ENCODE measurements around the gene PCSK5. TPM values are rescaled to one million over a fixed set of nuclear protein-coding genes. Genes with fewer than 3 reads are reported as not detected.

Gene PCSK5
- total RNA-seq, 1 experiment from 2014 or later = 0.17 TPM

GRCh38 chr9:76087976-76088375, 197.5 kb downstream of the PCSK5 start:
- ChIA-PET CTCF (no interaction called here), POLR2A (ENCODE audit: low non-redundant PET) (no interaction called here)
- Histone ChIP-seq H3K4me3 (ENCODE audit: low read depth, low read length, poor library complexity, severe bottlenecking) (no peak overlapping the region), H3K4me1 (ENCODE audit: insufficient read depth, low read length, poor library complexity, severe bottlenecking) (no peaks in the 10 kb centered on the region), H3K27me3 (replicated peaks; ENCODE audit: insufficient read depth, low read depth, low read length, poor library complexity) (peaks cover 47% of the 10 kb centered on the region), H3K9me3 (ENCODE audit: low read depth, low read length, poor library complexity, severe bottlenecking) (no peaks in the 10 kb centered on the region), H3K36me3 (ENCODE audit: insufficient read depth, low read length, poor library complexity, severe bottlenecking) (no peaks in the 10 kb centered on the region), H3K27ac (ENCODE audit: low read depth, low read length, poor library complexity, severe bottlenecking) (no peak overlapping the region)
- no peak for DNase-seq (ENCODE audit: low spot score)
- intact Hi-C loops (cut with micrococcal nuclease; ENCODE audit: unreplicated experiment) = no loop called here
- TF ChIP-seq CTCF (conservative IDR thresholded peaks at IDR 0.05; ENCODE audit: low read depth, low read length) (no peak), EZH2 (IDR thresholded peaks at IDR 0.05; ENCODE audit: borderline replicate concordance, low read depth, low read length, poor library complexity, severe bottlenecking) (no peak)
- no TSS peak for BruUV-seq (replicated peaks)

DNA sequence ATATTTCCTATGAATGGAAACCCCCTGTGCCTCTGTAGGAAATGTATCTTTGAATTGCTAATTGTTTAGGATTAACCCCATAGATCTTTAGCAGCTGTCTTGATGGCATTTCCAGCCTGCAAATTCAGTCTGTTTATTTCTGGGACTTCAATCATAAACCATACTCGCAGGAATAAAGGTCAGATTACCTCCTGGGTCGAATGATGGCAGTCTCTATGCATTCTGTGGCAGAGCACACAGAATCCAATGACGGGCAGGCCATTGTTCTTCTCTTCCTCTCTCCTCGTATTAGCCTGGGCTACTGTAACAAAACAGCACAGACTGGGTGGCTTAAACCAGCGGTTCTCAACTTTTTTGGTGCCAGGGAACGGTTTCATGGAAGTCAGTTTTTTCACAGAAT, 199.9 kb downstream of the PCSK5 start:
- CTCF ChIA-PET = no interaction called here
- POLR2A ChIA-PET (ENCODE audit: low non-redundant PET) = no interaction called here
- Histone ChIP-seq H3K36me3 (ENCODE audit: insufficient read depth, low read length, poor library complexity, severe bottlenecking) (no peaks in the 10 kb centered on the region), H3K9me3 (ENCODE audit: low read depth, low read length, poor library complexity, severe bottlenecking) (no peaks in the 10 kb centered on the region), H3K4me3 (ENCODE audit: low read depth, low read length, poor library complexity, severe bottlenecking) (no peak overlapping the region), H3K27me3 (replicated peaks; ENCODE audit: insufficient read depth, low read depth, low read length, poor library complexity) (peaks cover 47% of the 10 kb centered on the region), H3K27ac (ENCODE audit: low read depth, low read length, poor library complexity, severe bottlenecking) (no peak overlapping the region), H3K4me1 (ENCODE audit: insufficient read depth, low read length, poor library complexity, severe bottlenecking) (no peaks in the 10 kb centered on the region)
- DNase-seq (ENCODE audit: low spot score) = no peak
- TF ChIP-seq CTCF (conservative IDR thresholded peaks at IDR 0.05; ENCODE audit: low read depth, low read length) (no peak), EZH2 (IDR thresholded peaks at IDR 0.05; ENCODE audit: borderline replicate concordance, low read depth, low read length, poor library complexity, severe bottlenecking) (no peak)
- intact Hi-C loops (cut with micrococcal nuclease; ENCODE audit: unreplicated experiment) = no loop called here
- no TSS peak for BruUV-seq (replicated peaks)

DNA sequence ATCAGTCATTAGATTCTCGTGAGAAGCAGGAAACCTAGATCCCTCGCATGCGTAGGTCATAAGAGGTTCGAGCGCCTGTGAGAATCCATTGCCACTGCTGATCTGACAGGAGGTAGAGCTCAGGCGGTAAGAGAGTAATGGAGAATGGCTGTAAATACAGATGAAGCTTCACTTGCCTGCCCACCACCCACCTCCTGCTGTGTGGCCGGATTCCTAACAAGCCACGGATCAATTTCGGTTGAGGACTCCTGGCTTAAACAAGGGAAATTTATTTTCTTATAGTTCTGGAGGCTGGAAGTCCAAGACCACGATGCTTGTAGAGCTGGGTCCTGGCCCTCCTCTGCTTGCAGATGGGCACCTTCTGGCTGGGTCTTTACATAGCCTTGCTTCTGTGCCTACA, 200.4 kb downstream of the PCSK5 start:
- POLR2A ChIA-PET (ENCODE audit: low non-redundant PET) = no interaction called here
- no TSS peak for BruUV-seq (replicated peaks)
- Histone ChIP-seq H3K27me3 (replicated peaks; ENCODE audit: insufficient read depth, low read depth, low read length, poor library complexity) (peaks cover 43% of the 10 kb centered on the region), H3K27ac (ENCODE audit: low read depth, low read length, poor library complexity, severe bottlenecking) (no peak overlapping the region), H3K4me3 (ENCODE audit: low read depth, low read length, poor library complexity, severe bottlenecking) (no peak overlapping the region), H3K36me3 (ENCODE audit: insufficient read depth, low read length, poor library complexity, severe bottlenecking) (no peaks in the 10 kb centered on the region), H3K9me3 (ENCODE audit: low read depth, low read length, poor library complexity, severe bottlenecking) (no peaks in the 10 kb centered on the region), H3K4me1 (ENCODE audit: insufficient read depth, low read length, poor library complexity, severe bottlenecking) (no peaks in the 10 kb centered on the region)
- no peak for TF ChIP-seq CTCF (conservative IDR thresholded peaks at IDR 0.05; ENCODE audit: low read depth, low read length)
- TF ChIP-seq EZH2 (IDR thresholded peaks at IDR 0.05; ENCODE audit: borderline replicate concordance, low read depth, low read length, poor library complexity, severe bottlenecking) = no peak
- DNase-seq (ENCODE audit: low spot score) = no peak
- CTCF ChIA-PET = no interaction called here
- intact Hi-C loops (cut with micrococcal nuclease; ENCODE audit: unreplicated experiment) = no loop called here

Data from A673 (cell line).